Hematopoietic multipotent progenitor cell treated with erythropoietin and hydrocortisone succinate and interleukin-3 and kit ligand, for 17 days (in vitro differentiated cells): ENCODE measurements around the gene PGF.
"Not testable (repeated sequence)": the region's sequence is repeated elsewhere in the genome, so short reads cannot be mapped to it uniquely, and the experiment has no call there.

Experiments
- DNase-seq: peaks from one replicate; pipeline ENCODE4 v3.0.0-alpha.2; 2015; ENCODE audit warnings: low spot score

The PGF gene

GRCh38 chr14:74942181-74942580 lies 13.2 kb downstream of the PGF start:
- DNase-seq: no peak

GRCh38 chr14:74941676-74942097 lies 13.7 kb downstream of the PGF start:
- peak; percentile 61 for DNase-seq

GRCh38 chr14:74940956-74941565 lies 14.3 kb downstream of the PGF start:
- no peak for DNase-seq

- DNase-seq: no peak
Observed at GRCh38 chr14:74938531-74939495, 16.6 kb downstream of the PGF start.

- no peak for DNase-seq
Observed at GRCh38 chr14:74937171-74937570, 18.2 kb downstream of the PGF start.

- no peak for DNase-seq
Observed at GRCh38 chr14:74936731-74937130, 18.7 kb downstream of the PGF start.

- no peak for DNase-seq
Observed at GRCh38 chr14:74936151-74936550, 19.2 kb downstream of the PGF start.

- DNase-seq: no peak
Observed at GRCh38 chr14:74935360-74935680, 20.1 kb downstream of the PGF start.

GRCh38 chr14:74934476-74935359 lies 20.7 kb downstream of the PGF start:
- no peak for DNase-seq

- DNase-seq: no peak
Observed at GRCh38 chr14:74934041-74934440, 21.4 kb downstream of the PGF start.

GRCh38 chr14:74932936-74933335 lies 22.5 kb downstream of the PGF start:
- not testable (repeated sequence) for DNase-seq

GRCh38 chr14:74932401-74932901 lies 22.9 kb downstream of the PGF start:
- no peak for DNase-seq

GRCh38 chr14:74931744-74932143 lies 23.7 kb downstream of the PGF start:
- not testable (repeated sequence) for DNase-seq

- DNase-seq: no peak
Observed at GRCh38 chr14:74929242-74929641, 26.2 kb downstream of the PGF start.

GRCh38 chr14:74927225-74927624 lies 28.2 kb downstream of the PGF start:
- DNase-seq: peak; percentile 46

GRCh38 chr14:74924061-74924460 lies 31.3 kb downstream of the PGF start:
- no peak for DNase-seq

- peak; percentile 71 for DNase-seq
Observed at GRCh38 chr14:74922752-74923401, 32.5 kb downstream of the PGF start, which contains the start of gene RPS6KL1. Gene RPS6KL1 (minus strand): TSS chr14:74923260. CDS start chr14:74921541, 1,719 bp downstream.

GRCh38 chr14:74921987-74922751 lies 33.2 kb downstream of the PGF start:
- DNase-seq: no peak

- no peak for DNase-seq
Observed at GRCh38 chr14:74921053-74921620, 34.3 kb downstream of the PGF start.

GRCh38 chr14:74920281-74920680 lies 35.1 kb downstream of the PGF start:
- no peak for DNase-seq
